ENCODE measurements around the gene GRIK2.
"Not testable (repeated sequence)": the region's sequence is repeated elsewhere in the genome, so short reads cannot be mapped to it uniquely, and the experiment has no call there.

GRIK2 gene

GRCh38 chr6:101626269-101626668, 232.8 kb downstream of the GRIK2 start:
- DNase-seq, result peak in 11 of 51 donors; percentile 0 to 21 (median 3)

- no peak for DNase-seq
Observed at GRCh38 chr6:101630941-101631340, 237.4 kb downstream of the GRIK2 start.

GRCh38 chr6:101633081-101633480, 239.6 kb downstream of the GRIK2 start:
- no peak for DNase-seq

- DNase-seq, result not testable (repeated sequence)
Observed at GRCh38 chr6:101638865-101639264, 245.4 kb downstream of the GRIK2 start.

GRCh38 chr6:101640131-101640530, 246.6 kb downstream of the GRIK2 start:
- DNase-seq, result no peak

GRCh38 chr6:101645770-101646169, 252.3 kb downstream of the GRIK2 start:
- no peak for DNase-seq

- DNase-seq, result no peak
Observed at GRCh38 chr6:101650402-101651100, 257.0 kb downstream of the GRIK2 start.

- DNase-seq, result no peak
Observed at GRCh38 chr6:101652079-101652478, 258.6 kb downstream of the GRIK2 start.

GRCh38 chr6:101655109-101655508, 261.6 kb downstream of the GRIK2 start:
- no peak for DNase-seq

GRCh38 chr6:101662111-101662897, 268.8 kb downstream of the GRIK2 start:
- no peak for DNase-seq

- DNase-seq, result no peak
Observed at GRCh38 chr6:101663100-101663499, 269.6 kb downstream of the GRIK2 start.

GRCh38 chr6:101666256-101666655, 272.7 kb downstream of the GRIK2 start:
- DNase-seq, result no peak

GRCh38 chr6:101668496-101669030, 275.1 kb downstream of the GRIK2 start:
- DNase-seq, result no peak

- DNase-seq, result no peak
Observed at GRCh38 chr6:101676187-101676586, 282.7 kb downstream of the GRIK2 start.

- no peak for DNase-seq
Observed at GRCh38 chr6:101682937-101683336, 289.4 kb downstream of the GRIK2 start.

- no peak for DNase-seq
Observed at GRCh38 chr6:101683884-101684283, 290.4 kb downstream of the GRIK2 start.

GRCh38 chr6:101686653-101687052, 293.1 kb downstream of the GRIK2 start:
- no peak for DNase-seq

GRCh38 chr6:101689156-101689555, 295.6 kb downstream of the GRIK2 start:
- DNase-seq, result no peak

GRCh38 chr6:101689695-101690094, 296.2 kb downstream of the GRIK2 start:
- no peak for DNase-seq

GRCh38 chr6:101700655-101701054, 307.1 kb downstream of the GRIK2 start:
- DNase-seq, result no peak

GRCh38 chr6:101703311-101703710, 309.8 kb downstream of the GRIK2 start:
- DNase-seq, result no peak

GRCh38 chr6:101705866-101706265, 312.4 kb downstream of the GRIK2 start:
- no peak for DNase-seq

GRCh38 chr6:101706576-101706975, 313.1 kb downstream of the GRIK2 start:
- DNase-seq, result no peak
